Measurements from ENCODE around the gene RASD1.

- TF ChIP-seq CTCF (conservative IDR thresholded peaks at IDR 0.05) (no peak), EZH2 (IDR thresholded peaks at IDR 0.05; ENCODE audit: low read depth) (no peak)
These were observed 12.7 kb upstream of the RASD1 start for GRCh38 chr17:17508646-17509591.

Measured in PC-9 (cell line).